Upper lobe of left lung (tissue), 4 donors: ENCODE measurements around the gene KLHL28.

Experiments used
- POLR2A ChIP-seq, 4 donors: fragments of 450-650 bp; IDR thresholded peaks; one replicate each; pipeline ENCODE4 v1.5.1; 2016 to 2017; ENCODE audit warnings: antibody characterized with exemption in 4 of 4, mild to moderate bottlenecking in 2 of 4
- TF ChIP-seq, protein P1 (sequence below), 6 experiments: fragments of 450-650 bp in 4 of 6; fragments of 200-600 bp in 2 of 6; sonication (generic) in 2 of 6; IDR thresholded peaks; one replicate each; pipeline ENCODE4 v1.5.1; 2016 to 2019; ENCODE audit warnings: antibody characterized with exemption in 6 of 6

DNA sequence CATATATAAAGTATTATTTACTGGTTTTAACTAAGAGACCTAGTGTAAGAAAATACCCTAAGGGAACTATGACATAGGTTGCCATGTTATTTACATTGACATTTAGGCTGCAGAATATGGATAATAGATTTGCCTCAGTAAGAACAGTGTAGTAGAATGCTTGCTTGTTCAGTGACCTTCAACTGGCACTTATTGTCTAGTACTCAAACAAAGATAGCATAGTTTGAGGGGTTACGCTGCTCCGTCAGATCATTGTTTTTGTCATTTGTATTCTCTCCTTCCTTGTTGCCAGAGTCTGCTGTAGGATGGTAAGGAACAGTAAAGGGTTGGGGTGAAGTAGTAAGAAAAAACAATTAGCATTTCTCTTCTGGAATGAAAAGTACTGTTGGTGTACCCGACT is 33.4 kb upstream of the KLHL28 start:
- TF ChIP-seq, protein P1, sequence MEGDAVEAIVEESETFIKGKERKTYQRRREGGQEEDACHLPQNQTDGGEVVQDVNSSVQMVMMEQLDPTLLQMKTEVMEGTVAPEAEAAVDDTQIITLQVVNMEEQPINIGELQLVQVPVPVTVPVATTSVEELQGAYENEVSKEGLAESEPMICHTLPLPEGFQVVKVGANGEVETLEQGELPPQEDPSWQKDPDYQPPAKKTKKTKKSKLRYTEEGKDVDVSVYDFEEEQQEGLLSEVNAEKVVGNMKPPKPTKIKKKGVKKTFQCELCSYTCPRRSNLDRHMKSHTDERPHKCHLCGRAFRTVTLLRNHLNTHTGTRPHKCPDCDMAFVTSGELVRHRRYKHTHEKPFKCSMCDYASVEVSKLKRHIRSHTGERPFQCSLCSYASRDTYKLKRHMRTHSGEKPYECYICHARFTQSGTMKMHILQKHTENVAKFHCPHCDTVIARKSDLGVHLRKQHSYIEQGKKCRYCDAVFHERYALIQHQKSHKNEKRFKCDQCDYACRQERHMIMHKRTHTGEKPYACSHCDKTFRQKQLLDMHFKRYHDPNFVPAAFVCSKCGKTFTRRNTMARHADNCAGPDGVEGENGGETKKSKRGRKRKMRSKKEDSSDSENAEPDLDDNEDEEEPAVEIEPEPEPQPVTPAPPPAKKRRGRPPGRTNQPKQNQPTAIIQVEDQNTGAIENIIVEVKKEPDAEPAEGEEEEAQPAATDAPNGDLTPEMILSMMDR (IDR thresholded peaks at IDR 0.05): no peak
- no peak for TF ChIP-seq POLR2A (IDR thresholded peaks at IDR 0.05)
